Choroid plexus epithelial cell (primary cell): ENCODE data around the gene ADCY9.

Source experiments
- DNase-seq: peaks from one replicate; pipeline ENCODE4 v3.0.0-alpha.2; 2010; ENCODE audit warnings: low read depth
- H3K4me3 ChIP-seq: 2 replicates; pipeline ENCODE4 v1.5.1; 2011; ENCODE audit warnings: low read depth, mild to moderate bottlenecking, control low read depth, low read length, moderate library complexity
- TF ChIP-seq, protein P1 (sequence below): conservative IDR thresholded peaks from 2 replicates; pipeline ENCODE4 v1.5.1; 2011; ENCODE audit warnings: low read depth, mild to moderate bottlenecking, control low read depth, inconsistent platforms, low read length, moderate library complexity

The ADCY9 gene

DNA sequence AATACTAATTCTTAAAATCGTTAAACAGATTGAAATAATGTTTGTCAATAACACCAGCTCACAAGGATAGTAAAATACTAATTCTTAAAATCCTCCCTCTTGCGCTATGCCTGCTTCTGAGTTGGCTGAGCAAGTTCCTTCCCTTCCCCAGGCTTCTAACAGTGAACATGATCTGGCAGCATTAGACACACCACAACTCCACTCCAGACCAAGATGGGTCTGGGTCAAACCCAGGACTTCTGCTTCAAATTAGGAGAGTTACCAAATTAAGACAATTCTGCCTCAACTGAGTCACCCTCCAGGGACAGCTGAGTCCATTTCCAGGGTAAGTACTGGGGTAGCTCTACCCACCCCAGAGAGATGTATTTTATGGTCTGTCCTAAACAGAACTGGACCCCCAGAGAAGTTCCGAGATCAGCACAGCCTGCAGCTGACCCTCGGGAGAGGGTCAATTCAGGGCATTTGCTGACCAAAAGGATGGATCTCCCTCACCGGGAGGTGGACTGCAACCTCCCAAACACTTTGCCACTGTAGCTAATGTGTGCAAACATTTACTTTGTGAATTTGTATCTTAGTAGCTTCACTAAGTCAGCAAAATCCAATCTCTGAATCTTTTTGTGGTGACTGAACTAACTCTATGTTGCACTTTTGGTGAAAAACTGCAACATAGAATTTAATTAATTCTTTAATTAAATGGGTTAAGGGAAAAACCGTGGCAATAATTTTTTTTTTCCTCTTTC lies 48.8 kb downstream of the ADCY9 start:
- no peak for DNase-seq
- TF ChIP-seq, protein P1, sequence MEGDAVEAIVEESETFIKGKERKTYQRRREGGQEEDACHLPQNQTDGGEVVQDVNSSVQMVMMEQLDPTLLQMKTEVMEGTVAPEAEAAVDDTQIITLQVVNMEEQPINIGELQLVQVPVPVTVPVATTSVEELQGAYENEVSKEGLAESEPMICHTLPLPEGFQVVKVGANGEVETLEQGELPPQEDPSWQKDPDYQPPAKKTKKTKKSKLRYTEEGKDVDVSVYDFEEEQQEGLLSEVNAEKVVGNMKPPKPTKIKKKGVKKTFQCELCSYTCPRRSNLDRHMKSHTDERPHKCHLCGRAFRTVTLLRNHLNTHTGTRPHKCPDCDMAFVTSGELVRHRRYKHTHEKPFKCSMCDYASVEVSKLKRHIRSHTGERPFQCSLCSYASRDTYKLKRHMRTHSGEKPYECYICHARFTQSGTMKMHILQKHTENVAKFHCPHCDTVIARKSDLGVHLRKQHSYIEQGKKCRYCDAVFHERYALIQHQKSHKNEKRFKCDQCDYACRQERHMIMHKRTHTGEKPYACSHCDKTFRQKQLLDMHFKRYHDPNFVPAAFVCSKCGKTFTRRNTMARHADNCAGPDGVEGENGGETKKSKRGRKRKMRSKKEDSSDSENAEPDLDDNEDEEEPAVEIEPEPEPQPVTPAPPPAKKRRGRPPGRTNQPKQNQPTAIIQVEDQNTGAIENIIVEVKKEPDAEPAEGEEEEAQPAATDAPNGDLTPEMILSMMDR, result no peak
- no peak overlapping the region for H3K4me3 ChIP-seq

DNA sequence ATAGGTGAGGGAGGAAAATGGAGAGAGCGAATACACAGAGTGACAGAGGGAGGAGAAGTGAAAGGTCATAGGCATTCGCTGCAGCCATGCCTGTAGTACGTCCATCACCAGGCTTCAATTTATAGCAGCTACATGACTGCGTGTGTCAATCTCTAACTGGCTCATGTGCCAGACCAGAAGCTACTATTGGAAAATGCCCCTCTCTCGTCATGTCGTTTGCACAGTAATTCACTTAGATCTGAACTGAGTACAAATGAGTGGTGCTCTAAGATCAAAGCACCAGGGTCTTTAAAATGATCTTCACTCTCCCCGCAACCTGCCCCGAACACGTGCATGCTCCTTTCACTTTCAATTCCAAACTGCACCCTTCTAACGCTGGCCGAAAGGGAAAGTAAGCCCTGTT lies 51.3 kb downstream of the ADCY9 start:
- H3K4me3 ChIP-seq, result no peak overlapping the region
- no peak for DNase-seq
- TF ChIP-seq, protein P1, result no peak

DNA sequence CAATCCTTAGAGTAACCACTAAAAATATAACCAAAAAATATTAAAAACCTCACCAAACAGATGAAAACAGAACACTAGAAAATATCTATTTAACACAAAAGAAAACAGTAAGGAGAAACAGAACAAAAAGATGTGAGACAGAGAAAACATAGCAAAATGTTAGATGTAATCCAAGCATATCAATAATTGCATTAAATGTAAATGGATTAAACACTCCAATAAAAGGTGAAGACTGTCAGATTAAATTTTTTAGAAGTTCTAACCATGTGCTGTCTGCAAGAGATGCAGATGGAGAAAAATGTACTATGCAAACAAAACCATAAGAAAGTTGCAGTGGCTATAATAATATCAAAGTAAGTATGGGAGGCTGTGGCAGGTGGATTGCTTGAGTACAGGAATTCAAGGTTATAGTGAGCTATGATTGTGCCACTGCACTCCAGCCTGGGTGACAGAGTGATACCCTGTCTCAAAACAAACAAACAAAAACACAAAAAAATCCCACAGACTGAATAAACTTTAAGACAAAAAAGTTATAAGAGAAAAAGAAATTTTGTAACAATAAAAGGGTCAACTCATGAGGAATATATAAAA lies 53.9 kb downstream of the ADCY9 start:
- TF ChIP-seq, protein P1, result no peak
- no peak overlapping the region for H3K4me3 ChIP-seq
- DNase-seq, result no peak

DNA sequence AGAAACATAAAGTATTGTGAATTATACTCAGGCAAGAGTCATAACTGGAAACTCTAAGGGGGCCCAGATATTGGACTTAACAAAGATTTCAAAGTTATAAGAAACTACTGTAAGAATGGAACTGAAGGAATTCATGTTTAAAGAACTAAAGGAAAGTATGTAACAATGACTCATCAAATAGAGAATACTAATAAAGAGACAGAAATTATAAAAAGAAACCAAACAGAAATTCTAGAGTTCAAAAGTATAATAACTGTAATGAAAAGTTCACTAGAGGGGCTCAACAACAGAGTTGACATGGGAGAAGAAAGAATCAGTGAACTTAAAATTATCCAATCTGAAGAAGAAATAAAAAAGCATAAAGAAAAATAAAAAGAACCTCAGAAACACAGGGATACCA lies 55.4 kb downstream of the ADCY9 start:
- no peak for DNase-seq
- no peak overlapping the region for H3K4me3 ChIP-seq
- TF ChIP-seq, protein P1, result no peak

DNA sequence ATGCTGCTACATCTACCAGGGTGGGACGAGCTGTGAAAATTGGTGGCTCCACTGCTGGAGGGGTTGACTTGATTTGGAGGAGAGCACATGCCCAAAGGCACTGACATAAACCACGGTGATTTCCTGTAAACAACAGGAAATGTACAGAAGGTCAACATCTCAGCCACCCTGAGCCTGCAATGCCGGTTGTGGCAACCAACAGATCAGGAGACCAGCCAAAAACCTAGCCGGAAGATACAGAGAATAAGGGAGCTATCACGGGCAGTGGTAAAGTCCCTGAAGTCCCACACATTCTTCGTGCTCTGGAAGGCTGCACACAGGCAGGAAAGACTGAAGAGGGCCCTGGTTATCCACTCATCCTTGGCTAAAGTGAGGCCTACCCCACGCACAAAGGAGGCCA lies 56.2 kb downstream of the ADCY9 start:
- no peak overlapping the region for H3K4me3 ChIP-seq
- DNase-seq, result peak; percentile 62
- TF ChIP-seq, protein P1, result no peak

DNA sequence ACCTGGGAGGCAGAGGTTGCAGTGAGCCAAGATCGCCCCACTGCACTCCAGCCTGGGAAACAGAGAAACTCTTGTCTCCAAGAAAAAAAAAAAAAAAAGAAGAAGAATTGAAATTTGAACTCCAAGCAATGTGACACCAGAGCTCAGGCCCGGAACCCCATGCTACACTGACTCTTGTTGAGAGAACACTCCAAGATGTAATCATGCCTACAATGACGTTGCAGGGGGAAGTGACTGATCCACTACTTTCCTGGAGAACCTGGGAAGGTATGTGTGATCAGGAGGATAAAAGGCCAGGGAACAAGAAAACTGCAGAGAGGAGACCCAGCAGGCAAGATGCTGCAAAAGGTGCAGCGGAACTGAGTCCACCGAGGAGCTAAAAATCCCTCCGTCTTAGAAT lies 57.9 kb downstream of the ADCY9 start:
- peak; percentile 46 for DNase-seq
- no peak overlapping the region for H3K4me3 ChIP-seq
- TF ChIP-seq, protein P1, result no peak

DNA sequence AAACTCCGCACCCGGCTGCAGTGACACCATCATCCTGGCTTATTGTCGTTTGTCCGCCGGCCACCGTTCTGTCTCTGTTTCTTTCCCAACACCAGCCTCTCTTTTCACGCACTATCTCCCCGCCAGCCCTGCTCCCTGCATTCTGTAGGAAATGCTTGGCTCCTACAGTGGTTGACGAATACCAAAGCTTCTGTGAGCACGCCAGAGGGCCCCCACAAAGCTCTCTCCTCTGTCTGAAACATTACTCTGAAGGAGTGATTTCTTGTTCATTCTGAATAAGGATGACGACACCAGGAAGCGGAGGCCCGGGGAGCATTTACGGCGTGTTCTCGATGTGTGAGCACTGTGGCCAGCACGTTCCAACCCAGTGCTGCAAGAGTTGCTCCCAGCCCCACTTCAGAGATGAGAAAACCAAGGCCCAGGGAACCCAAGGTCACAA lies 58.8 kb downstream of the ADCY9 start:
- TF ChIP-seq, protein P1, result no peak
- no peak overlapping the region for H3K4me3 ChIP-seq
- DNase-seq, result no peak
